CD4-positive, alpha-beta T cell treated with Interleukin-12 subunit alpha and Interleukin-12 subunit beta, for 1 hour (primary cell): ENCODE measurements around the gene DCUN1D2.
"Not testable (repeated sequence)": the region's sequence is repeated elsewhere in the genome, so short reads cannot be mapped to it uniquely, and the experiment has no call there.

Experiments
- DNase-seq: peaks from one replicate; pipeline ENCODE4 v3.0.0-alpha.2; 2020

DCUN1D2 gene

GRCh38 chr13:113489171-113489548 lies 1.4 kb downstream of the DCUN1D2 start:
- no peak for DNase-seq

- no peak for DNase-seq
These were observed 2.2 kb downstream of the DCUN1D2 start for GRCh38 chr13:113488283-113488682.

- no peak for DNase-seq
These were observed 3.8 kb downstream of the DCUN1D2 start for GRCh38 chr13:113486698-113487097.

DNA sequence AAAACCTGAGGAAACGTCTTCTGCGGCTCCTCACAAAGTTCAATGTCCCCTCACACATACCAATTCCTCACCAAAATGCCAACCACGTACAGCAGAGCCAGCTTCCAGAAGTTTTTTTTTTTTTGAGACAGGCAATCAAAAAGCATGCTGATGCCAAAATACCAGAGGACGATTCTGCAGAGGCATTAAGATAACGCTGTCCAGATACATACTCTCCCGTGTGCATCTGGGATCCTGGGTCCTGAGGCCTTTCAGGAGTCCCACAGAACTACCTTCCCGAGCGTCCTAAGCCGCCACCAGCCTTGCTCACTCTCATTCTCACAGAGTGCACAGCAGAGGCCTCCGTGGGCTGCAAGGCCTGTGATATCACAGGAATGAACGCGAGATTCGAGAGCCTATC lies 5.0 kb downstream of the DCUN1D2 start:
- DNase-seq: no peak

DNA sequence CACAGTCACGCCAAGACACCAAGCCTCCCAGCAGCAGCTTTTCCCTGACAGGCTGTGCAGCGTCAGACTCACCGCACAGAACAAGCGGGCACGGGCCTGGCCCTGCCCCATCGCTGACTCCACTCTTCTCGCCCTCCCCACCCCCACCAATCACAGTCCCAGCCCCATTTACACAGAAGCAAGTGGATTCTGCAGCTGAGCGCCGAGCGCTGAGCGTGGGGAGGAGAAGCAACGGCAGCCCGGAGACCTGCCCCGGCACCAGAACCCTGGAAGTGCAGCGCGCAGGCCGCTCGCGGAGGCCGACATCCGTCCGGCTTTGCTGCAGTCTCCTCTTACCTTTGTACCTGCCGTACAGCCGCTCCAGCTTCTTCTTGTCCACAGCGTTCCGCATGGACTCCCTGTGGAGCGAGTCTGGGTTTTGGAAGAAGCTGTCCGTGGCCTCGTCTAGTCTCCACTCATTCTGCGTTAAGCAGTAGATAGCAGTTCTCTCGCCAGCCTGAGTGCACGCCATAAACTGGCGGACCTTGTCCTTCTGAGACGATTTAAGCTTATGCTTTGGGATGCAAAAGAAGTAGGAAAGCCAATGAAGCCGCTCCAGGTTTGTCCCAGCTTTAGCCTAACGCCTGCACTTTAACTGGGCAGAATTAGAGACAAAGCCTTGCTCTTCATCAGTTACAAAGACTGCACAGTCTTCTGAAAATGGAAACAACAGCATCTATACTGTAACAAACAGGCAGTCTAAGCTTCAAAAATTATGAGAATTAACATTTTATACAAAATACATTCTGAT lies 6.8 kb downstream of the DCUN1D2 start:
- DNase-seq: no peak

GRCh38 chr13:113483081-113483480 lies 7.4 kb downstream of the DCUN1D2 start:
- DNase-seq: no peak

GRCh38 chr13:113479179-113479578 lies 11.3 kb downstream of the DCUN1D2 start:
- DNase-seq: no peak

DNA sequence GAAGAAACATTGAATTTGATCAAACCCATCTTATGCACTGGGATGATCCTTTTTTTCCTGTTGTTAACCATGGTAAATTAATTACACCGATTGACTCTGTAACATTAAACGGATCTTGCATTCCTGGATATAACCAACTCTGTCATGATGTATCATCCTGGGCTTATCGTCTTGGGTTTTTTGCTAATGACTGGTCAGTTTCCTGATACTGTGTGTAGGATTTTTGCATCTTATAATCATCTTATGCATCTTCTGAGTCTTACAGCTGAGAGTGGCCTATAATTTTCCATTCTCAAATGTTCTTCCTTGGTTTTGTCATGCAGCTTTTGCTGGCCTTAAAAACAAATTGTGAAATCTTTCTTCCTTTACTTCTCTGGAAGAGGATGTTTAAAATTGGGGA lies 12.8 kb downstream of the DCUN1D2 start:
- DNase-seq: no peak

GRCh38 chr13:113476811-113477210 lies 13.7 kb downstream of the DCUN1D2 start:
- DNase-seq: no peak

DNA sequence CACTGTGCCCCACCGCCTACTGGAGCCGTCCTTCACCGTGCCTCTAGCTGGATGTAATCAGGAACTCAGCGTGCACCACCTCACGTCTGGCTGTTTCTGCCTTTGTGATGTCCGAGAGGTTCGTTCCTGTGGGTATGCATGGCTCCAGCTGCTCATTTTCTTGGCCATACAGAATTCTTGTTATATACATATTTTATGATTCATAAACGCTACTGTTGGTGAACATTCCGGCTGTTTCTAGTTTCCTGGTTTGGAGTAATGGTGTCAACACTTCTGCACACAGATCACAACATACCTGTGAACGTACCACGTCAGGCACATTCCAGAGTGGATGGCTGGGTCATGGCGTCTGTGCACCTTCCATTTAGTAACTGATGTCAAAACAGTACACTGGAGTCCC lies 14.6 kb downstream of the DCUN1D2 start:
- DNase-seq: no peak

DNA sequence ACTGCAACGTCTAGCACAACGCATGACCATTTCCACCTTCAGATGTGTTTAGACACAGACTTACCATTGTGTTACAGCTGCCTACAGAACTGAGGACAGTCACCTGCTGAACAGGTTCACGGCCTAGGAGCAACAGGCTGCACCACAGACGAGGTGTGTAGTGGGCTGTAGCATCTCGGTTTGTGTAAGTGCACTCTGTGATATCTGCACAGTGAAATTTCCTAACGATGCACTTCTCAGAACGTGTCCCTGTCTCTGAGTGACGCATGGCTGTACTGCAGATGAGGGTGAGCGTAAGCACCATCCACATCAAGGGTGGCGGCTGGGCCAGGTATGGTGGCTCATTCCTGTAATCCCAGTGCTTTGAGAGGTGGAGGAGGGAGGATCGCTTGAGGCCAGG lies 15.2 kb downstream of the DCUN1D2 start:
- no peak for DNase-seq

GRCh38 chr13:113474179-113474578 lies 16.3 kb downstream of the DCUN1D2 start:
- DNase-seq: no peak

- no peak for DNase-seq
These were observed 18.0 kb downstream of the DCUN1D2 start for GRCh38 chr13:113472355-113473025.

DNA sequence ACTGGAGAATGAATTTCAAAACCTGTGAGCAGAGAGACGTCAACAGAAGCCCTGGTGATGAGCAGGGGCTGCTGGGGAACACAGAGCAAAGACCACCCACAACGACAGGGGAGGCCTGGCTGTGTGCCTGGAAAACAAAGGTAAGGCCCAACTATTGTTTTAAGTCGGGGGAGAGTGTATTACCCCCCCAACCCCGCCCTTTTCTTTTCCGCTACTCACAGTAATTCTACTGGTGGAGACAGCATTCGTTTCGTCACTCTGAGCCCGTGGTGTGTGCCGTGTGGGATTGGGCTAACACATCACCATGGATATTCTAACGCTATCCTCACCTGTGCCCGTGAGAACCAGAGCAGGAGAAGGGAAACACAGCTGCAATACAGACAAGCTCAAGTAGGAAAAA lies 18.7 kb downstream of the DCUN1D2 start:
- no peak for DNase-seq

DNA sequence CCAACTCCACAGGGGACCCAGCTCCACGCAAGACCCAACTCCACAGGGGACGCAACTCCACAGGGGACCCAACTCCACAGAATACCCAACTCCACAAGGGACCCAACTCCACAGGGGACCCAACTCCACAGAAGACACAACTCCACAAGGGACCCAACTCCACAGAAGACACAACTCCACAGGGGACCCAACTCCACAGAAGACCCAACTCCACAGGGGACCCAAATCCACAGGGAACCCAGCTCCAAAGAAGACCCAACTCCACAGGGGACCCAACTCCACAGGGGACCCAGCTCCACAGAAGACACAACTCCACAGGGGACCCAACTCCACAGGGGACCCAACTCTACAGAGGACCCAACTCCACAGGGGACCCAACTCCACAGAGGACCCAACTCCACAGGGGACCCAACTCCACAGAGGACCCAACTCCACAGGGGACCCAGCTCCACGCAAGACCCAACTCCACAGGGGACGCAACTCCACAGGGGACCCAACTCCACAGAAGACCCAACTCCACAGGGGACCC lies 19.8 kb downstream of the DCUN1D2 start:
- DNase-seq: not testable (repeated sequence)

DNA sequence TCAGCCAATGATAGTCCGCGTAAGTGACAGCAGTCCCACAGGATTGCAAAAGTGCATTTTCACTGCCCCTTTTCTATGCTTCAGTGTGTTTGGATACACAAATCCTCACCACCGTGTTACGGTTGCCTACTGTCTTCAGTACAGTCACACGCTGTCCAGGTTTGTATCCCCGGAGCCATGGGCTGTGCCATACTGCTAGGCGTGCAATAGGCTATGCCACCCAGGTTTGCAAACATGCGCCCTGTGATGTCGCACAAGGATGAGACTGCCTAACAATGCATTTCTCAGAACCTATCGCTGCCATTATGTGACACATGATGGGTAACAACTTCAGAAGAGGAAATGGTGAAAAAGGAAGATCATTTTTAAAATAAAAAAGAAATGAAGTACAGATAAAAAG lies 20.4 kb downstream of the DCUN1D2 start:
- DNase-seq: no peak

GRCh38 chr13:113469582-113469981 lies 20.9 kb downstream of the DCUN1D2 start:
- no peak for DNase-seq

- DNase-seq: no peak
These were observed 21.9 kb downstream of the DCUN1D2 start for GRCh38 chr13:113468472-113469201.

DNA sequence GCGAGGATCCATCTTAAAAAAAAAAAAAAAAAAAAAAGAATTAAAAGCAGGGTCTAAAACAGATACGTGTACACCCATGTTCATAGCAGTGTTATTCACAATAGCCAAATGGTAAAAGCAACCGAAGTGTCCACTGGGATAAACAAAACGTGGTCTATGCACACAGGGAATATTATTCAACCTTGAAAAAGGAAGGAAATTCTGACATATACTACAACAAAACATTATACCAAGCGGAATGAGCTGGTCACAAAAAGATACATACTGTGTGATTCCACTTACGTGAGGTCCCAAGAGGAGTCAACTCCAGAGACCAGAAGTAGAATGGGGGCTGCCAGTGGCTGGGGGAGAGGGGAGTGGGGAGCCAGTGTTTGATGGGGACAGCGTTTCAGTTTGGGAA lies 22.5 kb downstream of the DCUN1D2 start:
- DNase-seq: no peak

GRCh38 chr13:113466383-113466782 lies 24.1 kb downstream of the DCUN1D2 start:
- no peak for DNase-seq

- DNase-seq: no peak
These were observed 25.2 kb downstream of the DCUN1D2 start for GRCh38 chr13:113465300-113465699.

DNA sequence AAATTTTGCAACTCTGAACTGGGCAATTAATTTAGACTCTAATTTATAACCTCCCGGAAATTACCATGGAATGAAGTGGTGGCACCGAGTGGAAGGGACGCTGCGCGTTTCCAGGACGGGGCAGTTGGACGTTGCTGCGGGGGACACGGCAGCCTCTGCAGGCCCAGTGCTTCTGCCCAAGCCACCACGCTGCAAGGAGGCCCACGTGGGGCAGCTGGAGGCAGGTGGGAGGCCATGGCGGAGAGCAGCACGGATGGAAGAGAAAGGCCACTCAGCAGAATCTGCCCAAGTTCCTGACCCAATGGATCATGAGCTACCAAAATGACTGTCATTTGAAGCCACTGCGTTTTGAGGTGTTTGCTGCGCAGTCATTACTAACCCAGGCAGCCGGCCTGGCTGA lies 26.0 kb downstream of the DCUN1D2 start:
- no peak for DNase-seq

DNA sequence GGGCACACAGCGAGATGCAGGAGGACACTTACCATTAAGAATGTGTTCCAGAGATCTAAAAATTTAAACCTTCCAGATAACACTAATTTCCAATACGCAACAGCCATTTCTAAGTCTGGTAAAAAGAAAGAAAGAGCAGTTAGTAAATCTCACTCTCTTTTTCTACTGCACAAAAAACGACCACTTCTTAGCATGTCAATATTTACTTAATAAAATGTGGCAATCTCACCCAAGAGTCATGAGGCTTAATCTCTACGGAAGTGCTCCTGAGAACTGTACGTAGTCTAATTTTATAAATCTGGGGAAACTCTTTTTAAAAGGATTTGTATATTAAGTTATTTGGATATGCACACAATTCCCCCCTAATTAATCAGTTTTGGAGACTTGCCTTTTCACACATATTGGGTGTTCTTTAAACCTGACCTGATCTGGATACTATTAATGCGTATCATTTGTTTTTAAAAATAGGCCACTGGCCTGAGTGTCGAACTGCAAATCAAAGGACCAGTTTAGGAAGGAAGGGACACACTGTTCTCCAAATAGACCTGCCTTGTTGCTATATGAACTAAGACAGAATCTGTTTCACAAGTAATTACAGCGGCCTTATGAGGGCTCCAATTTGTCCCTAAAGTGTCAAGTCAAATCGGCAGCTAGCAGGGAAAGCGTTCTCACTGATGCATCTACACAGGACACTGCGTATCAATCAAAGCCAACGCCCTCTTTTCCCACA lies 29.3 kb downstream of the DCUN1D2 start:
- DNase-seq: no peak
